A549 (cell line): ENCODE data around the gene DUS3L. TPM values are rescaled to one million over a fixed set of nuclear protein-coding genes. Genes with fewer than 3 reads are reported as not detected.

Source experiments
- ATAC-seq, 2 experiments: fragments of 200-7000 bp in 1 of 2; fragments of >200 bp in 1 of 2; cut with Nextera tagmentation in 1 of 2; cut with Tn5 transposase in 1 of 2; 3 replicates each; pipeline versions ENCODE4 v1.8.0 to v1.9.1; 2018 to 2020; ENCODE audit warnings: mild to moderate bottlenecking in 1 of 2, moderate library complexity in 1 of 2
- CTCF ChIA-PET: fragments of 300-600 bp; sonication (Branson Sonifier 250); formaldehyde crosslinking; extraction: SDS; loops from one replicate; lab custom pipeline; 2021; ENCODE audit warnings: antibody characterized with exemption, inconsistent platforms; lab: Yijun Ruan, JAX
- POLR2A ChIA-PET: fragments of 350-600 bp; formaldehyde crosslinking; extraction: SDS; loops from one replicate; lab custom pipeline; 2021; ENCODE audit warnings: antibody characterized with exemption, inconsistent platforms; lab: Yijun Ruan, JAX
- DNase-seq, 2 experiments: peaks; one replicate each; pipeline versions ENCODE4 v3.0.0 to v3.0.0-alpha.2; 2011 to 2016; ENCODE audit warnings: low read depth in 1 of 2, low spot score in 1 of 2
- FAIRE-seq: peaks from 2 replicates; lab custom pipeline; 2011; peaks lifted over from hg19 to GRCh38; lab: Jason Lieb, UNC
- H3K27ac ChIP-seq, 2 experiments: fragments of >200 bp; sonication (Bioruptor Twin); formaldehyde crosslinking; 3 replicates each; pipeline ENCODE4 v1.5.1; 2016 to 2017
- H3K4me1 ChIP-seq: fragments of >200 bp; sonication (Bioruptor Twin); formaldehyde crosslinking; 3 replicates; pipeline ENCODE4 v1.6.1; 2016
- H3K4me2 ChIP-seq: fragments of >200 bp; sonication (Bioruptor Twin); formaldehyde crosslinking; 3 replicates; pipeline ENCODE4 v1.6.1; 2016
- H3K4me3 ChIP-seq: fragments of >200 bp; sonication (Bioruptor Twin); formaldehyde crosslinking; 3 replicates; pipeline ENCODE4 v1.5.1; 2016
- H3K9me3 ChIP-seq: fragments of >200 bp; sonication (Bioruptor Twin); formaldehyde crosslinking; 3 replicates; pipeline ENCODE4 v1.6.1; 2016
- CBX2 ChIP-seq: fragments of 200-600 bp; sonication (generic); IDR thresholded peaks from 2 replicates; pipeline ENCODE4 v1.6.1; 2016; ENCODE audit warnings: low read depth, mild to moderate bottlenecking, borderline replicate concordance
- CBX8 ChIP-seq: fragments of 200-600 bp; sonication (generic); IDR thresholded peaks from 2 replicates; pipeline ENCODE4 v1.6.1; 2016
- CHD4 ChIP-seq: fragments of 200-600 bp; sonication (generic); IDR thresholded peaks from 2 replicates; pipeline ENCODE4 v1.6.1; 2016; ENCODE audit warnings: antibody characterized with exemption, mild to moderate bottlenecking, borderline replicate concordance
- ESRRA ChIP-seq: fragments of 150-350 bp; IDR thresholded peaks from 2 replicates; pipeline ENCODE4 v1.6.1; 2014; ENCODE audit warnings: mild to moderate bottlenecking, low read length, borderline replicate concordance
- GATA3 ChIP-seq: IDR thresholded peaks from 2 replicates; pipeline ENCODE4 v1.6.1; 2012; ENCODE audit warnings: borderline replicate concordance
- HDAC2 ChIP-seq: fragments of 200-600 bp; sonication (generic); IDR thresholded peaks from 2 replicates; pipeline ENCODE4 v1.6.1; 2016
- HES2 ChIP-seq: fragments of >200 bp; sonication (Bioruptor Twin); formaldehyde crosslinking; IDR thresholded peaks from 2 replicates; pipeline ENCODE4 v1.6.1; 2016
- HOXA7 ChIP-seq: fragments of 250-450 bp; sonication (Bioruptor Pico); IDR thresholded peaks from 2 replicates; pipeline ENCODE4 v1.5.0; 2020; ENCODE audit warnings: mild to moderate bottlenecking, moderate library complexity
- HOXB13 ChIP-seq: fragments of 250-450 bp; sonication (Bioruptor Pico); IDR thresholded peaks from 2 replicates; pipeline ENCODE4 v1.5.0; 2020; ENCODE audit warnings: low read depth, mild to moderate bottlenecking, moderate library complexity
- HOXB5 ChIP-seq: fragments of 250-450 bp; sonication (Bioruptor Pico); IDR thresholded peaks from 2 replicates; pipeline ENCODE4 v1.5.0; 2020; ENCODE audit warnings: mild to moderate bottlenecking, moderate library complexity
- JUNB ChIP-seq: fragments of >200 bp; sonication (Bioruptor Twin); formaldehyde crosslinking; IDR thresholded peaks from 2 replicates; pipeline ENCODE4 v1.6.1; 2016
- KDM5A ChIP-seq: fragments of 200-600 bp; sonication (generic); IDR thresholded peaks from 2 replicates; pipeline ENCODE4 v1.6.1; 2016; ENCODE audit warnings: antibody characterized with exemption, mild to moderate bottlenecking
- MAFK ChIP-seq: fragments of 450-650 bp; IDR thresholded peaks from 2 replicates; pipeline ENCODE4 v1.6.1; 2014; ENCODE audit not compliant: partially characterized antibody
- MYC ChIP-seq: IDR thresholded peaks from 2 replicates; pipeline ENCODE4 v1.6.1; 2012; ENCODE audit warnings: mild to moderate bottlenecking, inconsistent platforms, low read length, improper control_type of control experiment, borderline replicate concordance
- NFE2L2 ChIP-seq: fragments of 150-350 bp; conservative IDR thresholded peaks from 2 replicates; pipeline ENCODE4 v1.6.1; 2014; ENCODE audit warnings: low read length
- NR3C1 ChIP-seq: fragments of >200 bp; sonication (Bioruptor Twin); formaldehyde crosslinking; IDR thresholded peaks from 3 replicates; pipeline ENCODE4 v1.6.1; 2017
- POLR2AphosphoS2 ChIP-seq: conservative IDR thresholded peaks from 2 replicates; pipeline ENCODE4 v1.6.1; 2012; ENCODE audit warnings: low read length, improper control_type of control experiment, inconsistent platforms
- RFX5 ChIP-seq: fragments of 450-650 bp; IDR thresholded peaks from 2 replicates; pipeline ENCODE4 v1.7.1; 2014; ENCODE audit warnings: antibody characterized with exemption, mild to moderate bottlenecking, moderate library complexity
- SMC3 ChIP-seq: fragments of >200 bp; sonication (Bioruptor Twin); formaldehyde crosslinking; IDR thresholded peaks from 3 replicates; pipeline ENCODE4 v1.6.1; 2018; ENCODE audit warnings: inconsistent platforms
- TP53 ChIP-seq: fragments of 250-450 bp; sonication (Bioruptor Pico); IDR thresholded peaks from 2 replicates; pipeline ENCODE4 v1.5.0; 2021; ENCODE audit warnings: mild to moderate bottlenecking, moderate library complexity
- USF2 ChIP-seq: fragments of 450-650 bp; IDR thresholded peaks from 2 replicates; pipeline ENCODE4 v1.6.1; 2014; ENCODE audit warnings: antibody characterized with exemption
- ZFP36 ChIP-seq: fragments of 450-650 bp; IDR thresholded peaks from 2 replicates; pipeline ENCODE4 v1.6.1; 2014; ENCODE audit warnings: borderline replicate concordance; ENCODE audit not compliant: partially characterized antibody
- ZNF302 ChIP-seq: fragments of 250-450 bp; sonication (Bioruptor Pico); IDR thresholded peaks from 2 replicates; pipeline ENCODE4 v1.9.0; 2021; ENCODE audit warnings: inconsistent platforms, mild to moderate bottlenecking, moderate library complexity
- ZSCAN20 ChIP-seq: fragments of 250-450 bp; sonication (Bioruptor Pico); IDR thresholded peaks from 2 replicates; pipeline ENCODE4 v1.8.0; 2022; ENCODE audit warnings: mild to moderate bottlenecking, moderate library complexity
- WGBS: methylation state at CpG from one replicate; pipeline ENCODE4 v1.1.6; 2017; ENCODE audit errors: missing lambda C conversion rate; 5-methylcytosine and 5-hydroxymethylcytosine counted together
- polyA plus RNA-seq, 4 experiments: library from polyadenylated mRNA; depleted of rRNA in 3 of 4; stranded (reverse); fragments of >200 nt; fragmentation: RNase III in 1 of 4; extraction: RNeasy Plus Mini Kit Qiagen cat#74134 plus additional on column Dnase treatment in 1 of 4; gene quantifications; 2 replicates in 3 of 4; 3 replicates in 1 of 4; pipeline ENCODE4 v1.2.3, GENCODE V29; 2011 to 2017
- TF ChIP-seq, protein P1 (sequence below): IDR thresholded peaks from 2 replicates; pipeline ENCODE4 v1.6.1; 2012
- TF ChIP-seq, protein P2 (sequence below): IDR thresholded peaks from 2 replicates; pipeline ENCODE4 v1.6.1; 2012

The DUS3L gene
- polyA plus RNA-seq, 2 of the 4 experiments (the other 2 are of a cell fraction) = 16.3 to 26.9 TPM

- ATAC-seq = no peak
- CTCF ChIA-PET = interaction anchor here (0.8 kb wide), 1 partner anchor 22 kb away, joined by 3 read pairs; no protein-coding TSS in a partner anchor
Measured at GRCh38 chr19:5765220-5765619, 25.7 kb downstream of the DUS3L start.

DNA sequence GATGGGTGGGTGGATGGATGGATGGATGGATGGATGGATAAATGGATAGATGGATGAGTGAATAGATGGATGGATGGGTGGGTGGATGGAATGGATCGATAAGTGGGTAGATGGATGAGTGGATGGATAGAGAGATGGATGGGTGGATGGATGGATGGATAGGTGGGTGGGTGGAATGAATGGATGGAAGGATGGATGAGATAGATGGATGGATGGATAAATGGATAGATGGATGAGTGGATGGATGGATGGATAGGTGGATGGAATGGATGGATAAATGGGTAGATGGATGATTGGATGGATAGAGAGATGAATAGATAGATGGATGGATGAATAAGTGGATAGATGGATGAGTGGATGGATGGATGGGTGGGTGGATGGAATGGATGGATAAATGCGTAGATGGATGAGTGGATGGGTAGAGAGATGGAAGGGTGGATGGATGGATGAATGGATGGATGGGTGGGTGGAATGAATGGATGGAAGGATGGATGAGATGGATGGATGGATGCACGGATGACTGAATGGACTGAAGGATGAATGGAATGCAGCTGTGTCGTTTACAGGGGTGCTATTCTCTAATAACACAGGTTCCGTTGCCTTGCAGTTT lies 28.2 kb downstream of the DUS3L start:
- no peak overlapping the region for H3K4me3 ChIP-seq
- DNase-seq (no peak), FAIRE-seq (no peak), ATAC-seq (no peak)
- H3K4me1 ChIP-seq = no peaks in the 10 kb centered on the region
- CTCF ChIA-PET = no interaction called here
- no peak overlapping the region for H3K27ac ChIP-seq
- no peak overlapping the region for H3K4me2 ChIP-seq
- no peaks in the 10 kb centered on the region for H3K9me3 ChIP-seq
- WGBS = 56% methylated on average over 5 of the region's 5 CpGs
- POLR2A ChIA-PET = no interaction called here
- TF ChIP-seq ESRRA (no peak), CBX2 (no peak), HDAC2 (no peak), MAFK (no peak), POLR2AphosphoS2 (no peak), HOXA7 (no peak), TP53 (CRISPR knock-in tag) (no peak), NFE2L2 (no peak), KDM5A (no peak), RFX5 (no peak), HOXB13 (CRISPR knock-in tag) (no peak), MYC (no peak), GATA3 (no peak), ZSCAN20 (no peak)
- TF ChIP-seq, all 56 proteins: peak for 0

More at GRCh38 chr19:5765220-5765619, 25.7 kb downstream of the DUS3L start:
- Histone ChIP-seq H3K27ac (no peak overlapping the region), H3K9me3 (no peaks in the 10 kb centered on the region), H3K4me1 (no peaks in the 10 kb centered on the region), H3K4me2 (no peak overlapping the region), H3K4me3 (no peak overlapping the region)
- 100% methylated on average over 3 of the region's 3 CpGs for WGBS
- POLR2A ChIA-PET = interaction anchor here (0.6 kb wide), 1 partner anchor 45 kb away, joined by 3 read pairs; the partner anchor contains the start of genes CATSPERD and LONP1
- FAIRE-seq (no peak), DNase-seq (no peak)
- TF ChIP-seq ZFP36 (no peak), JUNB (no peak), USF2 (no peak), CHD4 (no peak), ZNF302 (CRISPR knock-in tag) (no peak), CBX8 (no peak), GATA3 (no peak), HDAC2 (no peak), CBX2 (no peak), MAFK (no peak), HOXB13 (CRISPR knock-in tag) (no peak), NR3C1 (no peak), SMC3 (no peak)
- TF ChIP-seq, protein P1, sequence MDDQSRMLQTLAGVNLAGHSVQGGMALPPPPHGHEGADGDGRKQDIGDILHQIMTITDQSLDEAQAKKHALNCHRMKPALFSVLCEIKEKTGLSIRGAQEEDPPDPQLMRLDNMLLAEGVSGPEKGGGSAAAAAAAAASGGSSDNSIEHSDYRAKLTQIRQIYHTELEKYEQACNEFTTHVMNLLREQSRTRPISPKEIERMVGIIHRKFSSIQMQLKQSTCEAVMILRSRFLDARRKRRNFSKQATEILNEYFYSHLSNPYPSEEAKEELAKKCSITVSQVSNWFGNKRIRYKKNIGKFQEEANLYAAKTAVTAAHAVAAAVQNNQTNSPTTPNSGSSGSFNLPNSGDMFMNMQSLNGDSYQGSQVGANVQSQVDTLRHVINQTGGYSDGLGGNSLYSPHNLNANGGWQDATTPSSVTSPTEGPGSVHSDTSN = no peak
- TF ChIP-seq, protein P2, sequence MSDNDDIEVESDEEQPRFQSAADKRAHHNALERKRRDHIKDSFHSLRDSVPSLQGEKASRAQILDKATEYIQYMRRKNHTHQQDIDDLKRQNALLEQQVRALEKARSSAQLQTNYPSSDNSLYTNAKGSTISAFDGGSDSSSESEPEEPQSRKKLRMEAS = no peak
- TF ChIP-seq, all 56 proteins: peak for 0

- Histone ChIP-seq H3K27ac (no peak overlapping the region), H3K9me3 (no peaks in the 10 kb centered on the region), H3K4me1 (no peaks in the 10 kb centered on the region), H3K4me2 (no peak overlapping the region), H3K4me3 (no peak overlapping the region)
- DNase-seq = no peak
- 66% methylated on average over 6 of the region's 6 CpGs for WGBS
- CTCF ChIA-PET = no interaction called here
- TF ChIP-seq HOXB5 (CRISPR knock-in tag) (no peak), JUNB (no peak), HES2 (no peak)
- POLR2A ChIA-PET = no interaction called here
- no peak for FAIRE-seq
- no peak for ATAC-seq
Measured at GRCh38 chr19:5753743-5754142, 37.2 kb downstream of the DUS3L start.
